Prostate gland (tissue), 2 donors: ENCODE measurements around the gene LRRC43. TPM values are rescaled to one million over a fixed set of nuclear protein-coding genes. Genes with fewer than 3 reads are reported as not detected.

Experiments used
- DNase-seq: peaks from one replicate; pipeline ENCODE4 v3.0.0-alpha.2; 2019; ENCODE audit warnings: low spot score
- H3K27ac ChIP-seq, 2 donors: fragments of 200-600 bp; sonication (generic); 2 replicates each; pipeline ENCODE4 v1.5.1; 2017 to 2019
- H3K27me3 ChIP-seq: fragments of 200-600 bp; sonication (generic); replicated peaks from 2 replicates; pipeline ENCODE4 v1.5.1; 2019; ENCODE audit not compliant: insufficient read depth
- H3K36me3 ChIP-seq, 2 donors: fragments of 200-600 bp; sonication (generic); 1 replicate in 1 of 2; 2 replicates in 1 of 2; pipeline versions ENCODE4 v1.5.1 to v1.8.1; 2017 to 2019
- H3K4me1 ChIP-seq: fragments of 200-600 bp; sonication (generic); replicated peaks from 2 replicates; pipeline ENCODE4 v1.5.1; 2019
- H3K4me3 ChIP-seq, 2 donors: fragments of 200-600 bp; sonication (generic); 2 replicates each; pipeline ENCODE4 v1.5.1; 2017 to 2019
- H3K9me3 ChIP-seq: fragments of 200-600 bp; sonication (generic); 2 replicates; pipeline ENCODE4 v1.5.1; 2017
- CTCF ChIP-seq, 4 experiments: fragments of 200-600 bp in 2 of 4; fragments of 450-650 bp in 2 of 4; sonication (generic) in 2 of 4; IDR thresholded peaks; 1 replicate in 3 of 4; 2 replicates in 1 of 4; pipeline ENCODE4 v1.5.1; 2016 to 2019; ENCODE audit warnings: antibody characterized with exemption in 4 of 4, mild to moderate bottlenecking in 2 of 4, moderate library complexity in 2 of 4
- POLR2A ChIP-seq: fragments of 450-650 bp; IDR thresholded peaks from one replicate; pipeline ENCODE4 v1.6.1; 2016; ENCODE audit warnings: antibody characterized with exemption, mild to moderate bottlenecking
- POLR2AphosphoS5 ChIP-seq: sonication (generic); formaldehyde crosslinking; IDR thresholded peaks from one replicate; pipeline ENCODE4 v1.6.1; 2017; ENCODE audit warnings: antibody characterized with exemption
- WGBS: methylation state at CpG from one replicate; pipeline ENCODE4 v1.1.5; 2018; 5-methylcytosine and 5-hydroxymethylcytosine counted together
- intact Hi-C: fragments of 100-400 bp; cut with DNase I; formaldehyde crosslinking; loops from one replicate; pipeline ENCODE4 v1.14.2; 2022
- small RNA-seq, 2 donors: library from RNA; depleted of rRNA; stranded (forward); fragments of <200 nt; gene quantifications; one replicate each; pipeline ENCODE3, GENCODE V24; 2016
- total RNA-seq, 2 donors: library from RNA; depleted of rRNA; stranded (reverse); fragments of >200 nt; gene quantifications; one replicate each; pipeline ENCODE4 v1.1.0, GENCODE V29; 2016

LRRC43 gene
- total RNA-seq, 2 donors from 2014 or later, result 1.2 to 5.7 TPM

GRCh38 chr12:122250047-122250446 lies 67.1 kb downstream of the LRRC43 start:
- no peaks in the 10 kb centered on the region for H3K27me3 ChIP-seq
- H3K36me3 ChIP-seq, result no peaks in the 10 kb centered on the region
- no peak overlapping the region for H3K27ac ChIP-seq
- no peaks in the 10 kb centered on the region for H3K4me1 ChIP-seq
- intact Hi-C loops, result no loop called here
- H3K4me3 ChIP-seq, result no peak overlapping the region
- TF ChIP-seq POLR2AphosphoS5, result no peak
- TF ChIP-seq POLR2A, result no peak
- TF ChIP-seq CTCF (IDR thresholded peaks at IDR 0.05), result no peak
- WGBS, result 95% methylated on average over 6 of the region's 6 CpGs
- no peaks in the 10 kb centered on the region for H3K9me3 ChIP-seq
- DNase-seq, result no peak

- intact Hi-C loops, result no loop called here
- no peak for TF ChIP-seq POLR2A
- no peak for TF ChIP-seq CTCF (IDR thresholded peaks at IDR 0.05)
- TF ChIP-seq POLR2AphosphoS5, result no peak
- H3K27ac ChIP-seq, result no peak overlapping the region
- no peaks in the 10 kb centered on the region for H3K9me3 ChIP-seq
- WGBS, result 95% methylated on average over 8 of the region's 8 CpGs
- no peak overlapping the region for H3K4me3 ChIP-seq
- H3K27me3 ChIP-seq, result no peaks in the 10 kb centered on the region
- no peak for DNase-seq
- no peaks in the 10 kb centered on the region for H3K4me1 ChIP-seq
- no peaks in the 10 kb centered on the region for H3K36me3 ChIP-seq
These were observed 67.6 kb downstream of the LRRC43 start for GRCh38 chr12:122250536-122250935.

Small RNA genes within 50 kb of the gene (small RNA-seq; reads per million reads assigned to genes)
- 0.09 to 0.10 reads per million in 2 donors for gene DIABLO

Other genes with a start within 250 kb of the LRRC43 start
- gene BCL7A, start 161.2 kb upstream of the LRRC43 start, total RNA-seq, result 10 to 100 TPM; 10.3 to 15.4 TPM
- gene MLXIP, start 104.4 kb upstream of the LRRC43 start, total RNA-seq, result 10 to 100 TPM; 13.1 to 57.7 TPM
- gene IL31, start 8.9 kb upstream of the LRRC43 start, total RNA-seq, result not detected
- 1 to 10 TPM in 1 of 2 donors, under 1 TPM in 1; 0.64 to 5.1 TPM for gene B3GNT4, start 20.6 kb downstream of the LRRC43 start, total RNA-seq
- 100 to 1,000 TPM in 1 of 2 donors, 10 to 100 TPM in 1; 54.1 to 132 TPM for gene DIABLO, start 42.9 kb downstream of the LRRC43 start, total RNA-seq
- gene VPS33A, start 83.4 kb downstream of the LRRC43 start, total RNA-seq, result 10 to 100 TPM; 11.3 to 23.9 TPM
- gene CLIP1, start 239.5 kb downstream of the LRRC43 start, total RNA-seq, result 10 to 100 TPM; 59.9 to 84.1 TPM